ENCODE results near the gene FTSJ3.

The FTSJ3 gene

GRCh38 chr17:63785556-63785955 is 41.9 kb downstream of the FTSJ3 start:
- H3K4me3 ChIP-seq (ENCODE audit: insufficient read depth, low read length, poor library complexity, severe bottlenecking), result no peak overlapping the region
- H3K9me3 ChIP-seq (ENCODE audit: insufficient read depth, low read length), result no peaks in the 10 kb centered on the region
- H3K27ac ChIP-seq (ENCODE audit: low read depth, low read length), result no peak overlapping the region
- TF ChIP-seq, protein P1, sequence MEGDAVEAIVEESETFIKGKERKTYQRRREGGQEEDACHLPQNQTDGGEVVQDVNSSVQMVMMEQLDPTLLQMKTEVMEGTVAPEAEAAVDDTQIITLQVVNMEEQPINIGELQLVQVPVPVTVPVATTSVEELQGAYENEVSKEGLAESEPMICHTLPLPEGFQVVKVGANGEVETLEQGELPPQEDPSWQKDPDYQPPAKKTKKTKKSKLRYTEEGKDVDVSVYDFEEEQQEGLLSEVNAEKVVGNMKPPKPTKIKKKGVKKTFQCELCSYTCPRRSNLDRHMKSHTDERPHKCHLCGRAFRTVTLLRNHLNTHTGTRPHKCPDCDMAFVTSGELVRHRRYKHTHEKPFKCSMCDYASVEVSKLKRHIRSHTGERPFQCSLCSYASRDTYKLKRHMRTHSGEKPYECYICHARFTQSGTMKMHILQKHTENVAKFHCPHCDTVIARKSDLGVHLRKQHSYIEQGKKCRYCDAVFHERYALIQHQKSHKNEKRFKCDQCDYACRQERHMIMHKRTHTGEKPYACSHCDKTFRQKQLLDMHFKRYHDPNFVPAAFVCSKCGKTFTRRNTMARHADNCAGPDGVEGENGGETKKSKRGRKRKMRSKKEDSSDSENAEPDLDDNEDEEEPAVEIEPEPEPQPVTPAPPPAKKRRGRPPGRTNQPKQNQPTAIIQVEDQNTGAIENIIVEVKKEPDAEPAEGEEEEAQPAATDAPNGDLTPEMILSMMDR (IDR thresholded peaks at IDR 0.05; ENCODE audit: insufficient read depth, low read length, poor library complexity, severe bottlenecking), result no peak
- H2AFZ ChIP-seq (ENCODE audit: low read depth, low read length, severe bottlenecking), result no peak overlapping the region
- H3K4me2 ChIP-seq (ENCODE audit: low read depth, low read length, poor library complexity, severe bottlenecking), result no peak overlapping the region
- H3K9me2 ChIP-seq (replicated peaks; ENCODE audit: insufficient read depth, low read length), result no peaks in the 10 kb centered on the region
- peaks cover 17% of the 10 kb centered on the region; the same call in 1 of the 2 replicates for H3K36me3 ChIP-seq (ENCODE audit: low read length)
- no peaks in the 10 kb centered on the region for H3F3A ChIP-seq (ENCODE audit: insufficient read depth)
- H3K9ac ChIP-seq (ENCODE audit: low read length), result no peak overlapping the region
- peaks cover 90% of the 10 kb centered on the region for H3K79me2 ChIP-seq (ENCODE audit: insufficient read depth, low read length)
- H3K27me3 ChIP-seq (ENCODE audit: low read length), result no peaks in the 10 kb centered on the region
- peaks cover 20% of the 10 kb centered on the region for H4K20me1 ChIP-seq (ENCODE audit: low read depth, low read length)

- H3K27ac ChIP-seq (ENCODE audit: low read depth, low read length), result no peak overlapping the region
- no peaks in the 10 kb centered on the region for H3K9me2 ChIP-seq (replicated peaks; ENCODE audit: insufficient read depth, low read length)
- TF ChIP-seq, protein P1 (IDR thresholded peaks at IDR 0.05; ENCODE audit: insufficient read depth, low read length, poor library complexity, severe bottlenecking), result no peak
- TF ChIP-seq EZH2phosphoT487 (conservative IDR thresholded peaks at IDR 0.05; ENCODE audit: low read length), result no peak
- H3K36me3 ChIP-seq (ENCODE audit: low read length), result peaks cover 12% of the 10 kb centered on the region; the same call in 1 of the 2 replicates
- peaks cover 92% of the 10 kb centered on the region for H3K79me2 ChIP-seq (ENCODE audit: insufficient read depth, low read length)
- no peak overlapping the region for H3K9ac ChIP-seq (ENCODE audit: low read length)
- 0 out of 2 replicates have a peak, but pooled peaks cover 3% of the 10 kb centered on the region for H3F3A ChIP-seq (ENCODE audit: insufficient read depth)
- H3K4me2 ChIP-seq (ENCODE audit: low read depth, low read length, poor library complexity, severe bottlenecking), result no peak overlapping the region
- H2AFZ ChIP-seq (ENCODE audit: low read depth, low read length, severe bottlenecking), result no peak overlapping the region
- H4K20me1 ChIP-seq (ENCODE audit: low read depth, low read length), result peaks cover 20% of the 10 kb centered on the region; the same call in 1 of the 2 replicates
- no peak overlapping the region for H3K4me3 ChIP-seq (ENCODE audit: insufficient read depth, low read length, poor library complexity, severe bottlenecking)
- H3K27me3 ChIP-seq (ENCODE audit: low read length), result no peaks in the 10 kb centered on the region
- no peaks in the 10 kb centered on the region for H3K9me3 ChIP-seq (ENCODE audit: insufficient read depth, low read length)
Measured at GRCh38 chr17:63783522-63783921, 43.9 kb downstream of the FTSJ3 start.

DNA sequence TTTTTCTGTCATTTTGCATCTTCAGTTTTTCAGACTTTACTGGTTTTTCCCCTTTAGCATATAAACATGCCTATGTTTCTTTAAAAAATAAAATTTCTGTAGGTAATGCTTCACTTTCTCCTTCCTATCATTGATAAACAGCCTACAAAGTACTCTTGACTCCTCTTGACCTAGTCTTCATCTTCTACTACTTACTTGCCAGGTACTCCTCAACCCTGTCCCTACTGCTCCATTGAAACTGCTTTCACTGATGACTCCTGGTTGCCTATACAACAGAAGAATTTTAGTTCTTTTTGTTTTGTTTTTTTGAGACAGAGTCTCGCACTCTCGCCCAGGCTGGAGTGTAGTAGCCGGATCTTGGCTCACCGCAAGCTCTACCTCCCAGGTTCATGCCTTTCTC is 46.5 kb downstream of the FTSJ3 start:
- 0 out of 2 replicates have a peak, but pooled peaks cover 3% of the 10 kb centered on the region for H3F3A ChIP-seq (ENCODE audit: insufficient read depth)
- no peaks in the 10 kb centered on the region for H3K27me3 ChIP-seq (ENCODE audit: low read length)
- no peaks in the 10 kb centered on the region for H3K9me2 ChIP-seq (replicated peaks; ENCODE audit: insufficient read depth, low read length)
- no peaks in the 10 kb centered on the region for H3K9me3 ChIP-seq (ENCODE audit: insufficient read depth, low read length)
- H3K9ac ChIP-seq (ENCODE audit: low read length), result no peak overlapping the region
- H3K79me2 ChIP-seq (ENCODE audit: insufficient read depth, low read length), result peaks cover 98% of the 10 kb centered on the region
- TF ChIP-seq, protein P1 (IDR thresholded peaks at IDR 0.05; ENCODE audit: insufficient read depth, low read length, poor library complexity, severe bottlenecking), result no peak
- no peak for TF ChIP-seq EZH2phosphoT487 (conservative IDR thresholded peaks at IDR 0.05; ENCODE audit: low read length)
- peaks cover 7% of the 10 kb centered on the region for H3K36me3 ChIP-seq (ENCODE audit: low read length)
- H4K20me1 ChIP-seq (ENCODE audit: low read depth, low read length), result peaks cover 24% of the 10 kb centered on the region
- no peak overlapping the region for H2AFZ ChIP-seq (ENCODE audit: low read depth, low read length, severe bottlenecking)
- no peak overlapping the region for H3K4me2 ChIP-seq (ENCODE audit: low read depth, low read length, poor library complexity, severe bottlenecking)
- no peak overlapping the region for H3K4me3 ChIP-seq (ENCODE audit: insufficient read depth, low read length, poor library complexity, severe bottlenecking)
- H3K27ac ChIP-seq (ENCODE audit: low read depth, low read length), result no peak overlapping the region
